H1 (cell line): ENCODE results near the gene ITM2B. TPM values are rescaled to one million over a fixed set of nuclear protein-coding genes. Genes with fewer than 3 reads are reported as not detected.

Experiments used
- ATF2 ChIP-seq: IDR thresholded peaks from 2 replicates; pipeline ENCODE4 v1.6.1; 2012; ENCODE audit warnings: low read length, inconsistent platforms
- CHD7 ChIP-seq: fragments of 300-600 bp; sonication (generic); IDR thresholded peaks from 2 replicates; pipeline ENCODE4 v1.7.1; 2012; ENCODE audit warnings: low read length, moderate library complexity, mild to moderate bottlenecking, inconsistent platforms; ENCODE audit not compliant: insufficient replicate concordance
- FOSL1 ChIP-seq: IDR thresholded peaks from 2 replicates; pipeline ENCODE4 v1.6.1; 2011; ENCODE audit warnings: mild to moderate bottlenecking, low read depth, low read length, moderate library complexity; ENCODE audit not compliant: insufficient read depth
- KDM5A ChIP-seq: fragments of 200-600 bp; IDR thresholded peaks from 2 replicates; pipeline ENCODE4 v1.7.1; 2012; ENCODE audit warnings: mild to moderate bottlenecking, low read length, inconsistent platforms, mixed read lengths
- PHF8 ChIP-seq: fragments of 200-600 bp; sonication (generic); conservative IDR thresholded peaks from 2 replicates; pipeline ENCODE4 v1.7.1; 2012; ENCODE audit warnings: low read depth, mild to moderate bottlenecking, inconsistent platforms, low read length, moderate library complexity
- RAD21 ChIP-seq, 2 experiments: IDR thresholded peaks in 1 of 2; conservative IDR thresholded peaks in 1 of 2; 2 replicates each; pipeline ENCODE4 v1.6.1; 2011; ENCODE audit warnings: low read depth in 2 of 2, low read length in 2 of 2, improper control_type of control experiment in 1 of 2, inconsistent platforms in 1 of 2, mild to moderate bottlenecking in 1 of 2, moderate library complexity in 1 of 2
- SRF ChIP-seq: IDR thresholded peaks from 2 replicates; pipeline ENCODE4 v1.6.1; 2011; ENCODE audit warnings: mild to moderate bottlenecking, low read depth, low read length, moderate library complexity
- polyA plus RNA-seq, 7 experiments: library from polyadenylated mRNA; depleted of rRNA in 3 of 7; stranded (reverse) in 5 of 7; unstranded in 2 of 7; fragments of >200 nt in 5 of 7; fragments of 200-250 nt in 2 of 7; gene quantifications; 1 replicate in 5 of 7; 2 replicates in 1 of 7; 4 replicates in 1 of 7; pipeline versions ENCODE4 v1.2.1 to v1.2.3, GENCODE V29; 2011 to 2013; ENCODE audit warnings: missing spikeins in 2 of 7, mixed read lengths in 2 of 7
- total RNA-seq: library from RNA; stranded (reverse); fragmentation: NEBNext Ultra II Directional; extraction: Animal tissue kit (Norgen Biotek cat#: 25700); gene quantifications from 2 replicates; pipeline ENCODE4 v1.2.1, GENCODE V29; 2021

ITM2B gene
- total and polyA plus RNA-seq, 2 of the 8 experiments (the other 6 are each of a cell fraction or from before 2014, with no cell fraction given), result 132 to 184 TPM

GRCh38 chr13:48188601-48189000 lies 44.4 kb upstream of the ITM2B start (continued):
- TF ChIP-seq ATF2 (no peak), SRF (no peak), KDM5A (no peak), CHD7 (no peak), PHF8 (no peak), RAD21 (IDR thresholded peaks at IDR 0.05 in 1 of 2, conservative IDR thresholded peaks at IDR 0.05 in 1 of 2; ENCODE audit: low read depth in 2 of 2, low read length in 2 of 2) (no peak; a peak in 1 of 4 replicates), FOSL1 (no peak)
- TF ChIP-seq, all 59 proteins: peak for 0
